Panc1 (cell line): Measurements from ENCODE around the gene ATP8B2. TPM values are rescaled to one million over a fixed set of nuclear protein-coding genes. Genes with fewer than 3 reads are reported as not detected.
"Not testable (repeated sequence)": the region's sequence is repeated elsewhere in the genome, so short reads cannot be mapped to it uniquely, and the experiment has no call there.

Experiments used
- ATAC-seq: fragments of 200-7000 bp; cut with Tn5 transposase; 2 replicates; pipeline ENCODE4 v1.9.1; 2020; ENCODE audit warnings: mild to moderate bottlenecking, moderate library complexity
- BruUV-seq: library from RNA; stranded (reverse); fragments of 400-500 nt; replicated peaks from 2 replicates; lab custom pipeline; 2021; lab: Mats Ljungman, UMichigan
- CTCF ChIA-PET: fragments of 300-600 bp; sonication (Branson Sonifier 250); formaldehyde crosslinking; loops from one replicate; lab custom pipeline; 2022; ENCODE audit warnings: antibody characterized with exemption; lab: Charles Lee
- POLR2A ChIA-PET: fragments of 300-600 bp; sonication (Branson Sonifier 250); formaldehyde crosslinking; loops from one replicate; lab custom pipeline; 2022; ENCODE audit warnings: antibody characterized with exemption; lab: Charles Lee
- DNase-seq: peaks from one replicate; pipeline ENCODE4 v3.0.0-alpha.2; 2010; ENCODE audit warnings: low read depth, low spot score
- H3K27ac ChIP-seq: 2 replicates; pipeline ENCODE4 v1.5.1; 2011; ENCODE audit warnings: mild to moderate bottlenecking, low read length, inconsistent platforms
- H3K27me3 ChIP-seq: fragments of 200-500 bp; sonication (Bioruptor generic); 2 replicates; pipeline ENCODE4 v1.6.0; 2014; ENCODE audit warnings: low read length, inconsistent platforms; ENCODE audit not compliant: control insufficient read depth, insufficient read depth
- H3K36me3 ChIP-seq: fragments of 200-500 bp; sonication (Bioruptor generic); 2 replicates; pipeline ENCODE4 v1.5.1; 2014; ENCODE audit warnings: inconsistent platforms, mild to moderate bottlenecking, low read length, moderate library complexity; ENCODE audit not compliant: control insufficient read depth, insufficient read depth
- H3K4me1 ChIP-seq: 2 replicates; pipeline ENCODE4 v1.5.1; 2011; ENCODE audit warnings: inconsistent platforms, mild to moderate bottlenecking, low read length, moderate library complexity; ENCODE audit not compliant: control insufficient read depth, insufficient read depth
- H3K4me3 ChIP-seq, 2 experiments: 2 replicates each; pipeline ENCODE4 v1.5.1; 2011 to 2012; ENCODE audit warnings: low read depth in 2 of 2, low read length in 2 of 2, mild to moderate bottlenecking in 2 of 2, inconsistent platforms in 1 of 2, moderate library complexity in 1 of 2
- H3K9me3 ChIP-seq: fragments of 200-500 bp; sonication (Bioruptor generic); 2 replicates; pipeline ENCODE4 v1.5.1; 2014; ENCODE audit warnings: low read depth, mild to moderate bottlenecking, inconsistent platforms, low read length, moderate library complexity; ENCODE audit not compliant: control insufficient read depth, insufficient read depth
- CTCF ChIP-seq: fragments of 450-650 bp; IDR thresholded peaks from 2 replicates; pipeline ENCODE4 v1.5.1; 2017; ENCODE audit warnings: mild to moderate bottlenecking
- POLR2AphosphoS5 ChIP-seq: IDR thresholded peaks from 2 replicates; pipeline ENCODE4 v1.6.1; 2012; ENCODE audit warnings: mild to moderate bottlenecking, low read depth, low read length, moderate library complexity
- REST ChIP-seq, 2 experiments: IDR thresholded peaks; 2 replicates each; pipeline ENCODE4 v1.6.1; 2011 to 2012; ENCODE audit warnings: low read depth in 2 of 2, control low read depth in 1 of 2, low read length in 1 of 2, mild to moderate bottlenecking in 1 of 2, moderate library complexity in 1 of 2; ENCODE audit not compliant: insufficient read depth in 1 of 2
- SIN3A ChIP-seq: IDR thresholded peaks from 2 replicates; pipeline ENCODE4 v1.6.1; 2012; ENCODE audit warnings: low read depth, mild to moderate bottlenecking, low read length, moderate library complexity, borderline replicate concordance; ENCODE audit not compliant: insufficient read depth
- TCF7L2 ChIP-seq: IDR thresholded peaks from 2 replicates; pipeline ENCODE4 v1.6.1; 2011; ENCODE audit warnings: mild to moderate bottlenecking, low read depth, low read length, inconsistent platforms
- in situ Hi-C: cut with HindIII; loops from 2 replicates; pipeline ENCODE4 v1.10.0; 2016; ENCODE audit warnings: low sequenced_read_pairs, low pct_unique_long_range_greater_than_20kb
- intact Hi-C: fragments of 100-400 bp; cut with micrococcal nuclease; formaldehyde crosslinking; loops from one replicate; pipeline ENCODE4 v1.10.0; 2022; ENCODE audit not compliant: unreplicated experiment
- total RNA-seq: library from RNA; stranded (reverse); gene quantifications from one replicate; pipeline ENCODE4 v1.2.1, GENCODE V29; 2021; ENCODE audit not compliant: unreplicated experiment

The ATP8B2 gene
- total RNA-seq, 1 experiment from 2014 or later, result 14.7 TPM

DNA sequence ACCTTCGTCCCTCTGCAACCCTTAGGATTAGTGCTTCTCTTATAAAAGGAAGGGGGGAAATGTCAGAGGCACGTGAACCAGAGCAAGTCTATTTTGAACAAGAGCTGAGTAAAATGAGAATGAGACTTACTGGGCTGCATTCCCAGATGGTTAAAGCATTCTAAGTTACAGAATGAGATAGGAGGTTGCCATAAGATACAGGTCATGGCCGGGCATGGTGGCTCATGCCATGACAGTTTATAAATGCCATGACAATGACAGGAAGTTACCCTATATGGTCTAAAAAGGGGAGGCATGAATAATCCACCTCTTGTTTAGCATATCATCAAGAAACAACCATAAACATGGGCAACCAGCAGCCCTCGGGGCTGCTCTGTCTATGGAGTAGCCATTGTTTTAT is 6.9 kb upstream of the ATP8B2 start:
- H3K27me3 ChIP-seq, result no peaks in the 10 kb centered on the region
- intact Hi-C loops (no loop called here), in situ Hi-C loops (no loop called here)
- H3K4me1 ChIP-seq, result no peaks in the 10 kb centered on the region
- no peak overlapping the region for H3K4me3 ChIP-seq
- DNase-seq (no peak), ATAC-seq (no peak)
- H3K27ac ChIP-seq, result no peak overlapping the region
- BruUV-seq, result no TSS peak
- ChIA-PET POLR2A (no interaction called here), CTCF (no interaction called here)
- TF ChIP-seq REST (IDR thresholded peaks at IDR 0.05; ENCODE audit: insufficient read depth in 1 of 2, low read depth in 2 of 2, low read length in 1 of 2), result no peak
- TF ChIP-seq CTCF, result no peak
- no peak for TF ChIP-seq SIN3A
- no peak for TF ChIP-seq POLR2AphosphoS5
- TF ChIP-seq TCF7L2, result no peak
- no peaks in the 10 kb centered on the region for H3K36me3 ChIP-seq
- H3K9me3 ChIP-seq, result no peaks in the 10 kb centered on the region; the same call in 1 of the 2 replicates

GRCh38 chr1:154320882-154321608 is 4.3 kb upstream of the ATP8B2 start, which contains the start of gene AQP10:
Gene AQP10 (plus strand): TSS chr1:154321093. CDS start chr1:154321156, 63 bp downstream.
- Histone ChIP-seq H3K27ac (no peak within 1 kb of the TSS), H3K36me3 (no peaks in the 10 kb centered on the region), H3K9me3 (no peaks in the 10 kb centered on the region; the same call in 1 of the 2 replicates), H3K4me3 (no peak within 1 kb of the TSS), H3K4me1 (no peaks in the 10 kb centered on the region; the same call in 1 of the 2 replicates), H3K27me3 (no peaks in the 10 kb centered on the region)
- no peak for TF ChIP-seq CTCF
- no peak for TF ChIP-seq REST (IDR thresholded peaks at IDR 0.05; ENCODE audit: insufficient read depth in 1 of 2, low read depth in 2 of 2, low read length in 1 of 2)
- no peak for TF ChIP-seq SIN3A
- no peak for TF ChIP-seq POLR2AphosphoS5
- TF ChIP-seq TCF7L2, result no peak
- no TSS peak for BruUV-seq
- POLR2A ChIA-PET, result no interaction called here
- no peak for ATAC-seq
- no peak for DNase-seq
- CTCF ChIA-PET, result interaction anchor here (0.6 kb wide), 1 partner anchor 15 kb away, joined by 3 read pairs; no protein-coding TSS in a partner anchor
- intact Hi-C loops (no loop called here), in situ Hi-C loops (no loop called here)

GRCh38 chr1:154321609-154321934 is 3.8 kb upstream of the ATP8B2 start:
- CTCF ChIA-PET, H3K4me1 ChIP-seq, POLR2A ChIA-PET, ATAC-seq, H3K36me3 ChIP-seq, H3K9me3 ChIP-seq, DNase-seq, BruUV-seq, intact Hi-C loops, H3K27ac ChIP-seq, H3K27me3 ChIP-seq, H3K4me3 ChIP-seq, in situ Hi-C loops: not testable (repeated sequence)
